K562 (cell line): ENCODE results near the gene PHACTR3. TPM values are rescaled to one million over a fixed set of nuclear protein-coding genes. Genes with fewer than 3 reads are reported as not detected.

ENCODE experiments used
- ATAC-seq: fragments of 200-7000 bp; cut with Tn5 transposase; 3 replicates; pipeline ENCODE4 v1.9.1; 2020; ENCODE audit warnings: moderate library complexity
- BruUV-seq: library from RNA; stranded (reverse); fragments of 400-500 nt; replicated peaks from 2 replicates; lab custom pipeline; 2021; lab: Mats Ljungman, UMichigan
- CTCF ChIA-PET: fragments of 300-600 bp; formaldehyde crosslinking; extraction: SDS; loops from one replicate; lab custom pipeline; 2021; ENCODE audit warnings: low intra/inter-chr PET ratio; lab: Yijun Ruan, JAX
- POLR2A ChIA-PET: fragments of 300-600, 350-650 bp; sonication (Branson Sonifier 250); formaldehyde crosslinking; extraction: SDS; loops from one replicate; lab custom pipeline; 2021; ENCODE audit warnings: antibody characterized with exemption, inconsistent platforms; lab: Yijun Ruan, JAX
- DNase-seq, 4 experiments: peaks; one replicate each; pipeline versions ENCODE4 v3.0.0 to v3.0.0-alpha.2; 2011 to 2018; ENCODE audit warnings: low spot score in 3 of 4, mixed read lengths in 3 of 4; ENCODE audit errors: extremely low read depth in 1 of 4
- FAIRE-seq: peaks from 2 replicates; lab custom pipeline; 2011; peaks lifted over from hg19 to GRCh38; lab: Jason Lieb, UNC
- H2AFZ ChIP-seq: 2 replicates; pipeline ENCODE4 v1.6.0; 2011; ENCODE audit warnings: low read depth, low read length, control low read depth, inconsistent platforms
- H3K27ac ChIP-seq: fragments of 200-600 bp; 3 replicates; pipeline ENCODE4 v1.8.0; 2011; ENCODE audit warnings: low read depth, mild to moderate bottlenecking, control low read depth, inconsistent platforms, low read length, moderate library complexity, mixed read lengths; ENCODE audit errors: extremely low read depth
- H3K27me3 ChIP-seq, 2 experiments: fragments of 300-600 bp in 1 of 2; 2 replicates in 1 of 2; 3 replicates in 1 of 2; pipeline versions ENCODE4 v1.6.0 to v1.8.0; 2011; ENCODE audit warnings: inconsistent platforms in 2 of 2, low read length in 2 of 2, mild to moderate bottlenecking in 1 of 2, mixed read lengths in 1 of 2, moderate library complexity in 1 of 2; ENCODE audit not compliant: control insufficient read depth in 2 of 2, insufficient read depth in 2 of 2
- H3K36me3 ChIP-seq: fragments of 300-600 bp; 3 replicates; pipeline ENCODE4 v1.8.0; 2011; ENCODE audit warnings: mild to moderate bottlenecking, low read length, inconsistent platforms; ENCODE audit not compliant: control insufficient read depth, insufficient read depth
- H3K4me1 ChIP-seq, 2 experiments: fragments of 200-600 bp in 1 of 2; replicated peaks in 1 of 2; 2 replicates in 1 of 2; 3 replicates in 1 of 2; pipeline versions ENCODE4 v1.5.1 to v1.8.0; 2011; ENCODE audit warnings: inconsistent platforms in 2 of 2, low read length in 2 of 2, mild to moderate bottlenecking in 1 of 2, mixed read lengths in 1 of 2, moderate library complexity in 1 of 2; ENCODE audit not compliant: control insufficient read depth in 2 of 2, insufficient read depth in 2 of 2
- H3K4me2 ChIP-seq: 2 replicates; pipeline ENCODE4 v1.6.1; 2011; ENCODE audit warnings: low read length, control low read depth, inconsistent platforms, mixed read lengths; ENCODE audit not compliant: insufficient read depth
- H3K4me3 ChIP-seq: fragments of 200-600 bp; sonication (generic), shearing (Covaris generic); 2 replicates; pipeline ENCODE4 v1.5.1; 2016; ENCODE audit warnings: control low read depth, inconsistent platforms
- H3K79me2 ChIP-seq: fragments of 200-600 bp; 3 replicates; pipeline ENCODE4 v1.8.0; 2011; ENCODE audit warnings: low read length, inconsistent platforms; ENCODE audit not compliant: control insufficient read depth, insufficient read depth
- H3K9ac ChIP-seq, 2 experiments: 2 replicates each; pipeline versions ENCODE4 v1.6.0 to v1.6.1; 2011; ENCODE audit warnings: low read depth in 2 of 2, low read length in 2 of 2, control low read depth in 1 of 2, inconsistent platforms in 1 of 2, mild to moderate bottlenecking in 1 of 2, mixed read lengths in 1 of 2; ENCODE audit not compliant: insufficient read depth in 1 of 2
- H3K9me1 ChIP-seq: one replicate; pipeline ENCODE4 v1.6.0; 2011; ENCODE audit warnings: inconsistent platforms, mild to moderate bottlenecking, low read length, moderate library complexity; ENCODE audit not compliant: control insufficient read depth, insufficient read depth
- H3K9me3 ChIP-seq: replicated peaks from 2 replicates; pipeline ENCODE4 v1.5.1; 2011; ENCODE audit warnings: low read depth, low read length, inconsistent platforms; ENCODE audit not compliant: control insufficient read depth, insufficient read depth
- H4K20me1 ChIP-seq: replicated peaks from 2 replicates; pipeline ENCODE4 v1.6.1; 2011; ENCODE audit warnings: low read length, inconsistent platforms, mixed read lengths; ENCODE audit not compliant: control insufficient read depth, insufficient read depth
- ESRRA ChIP-seq: fragments of 450-650 bp; IDR thresholded peaks from 2 replicates; pipeline ENCODE4 v1.6.1; 2014; ENCODE audit warnings: low read depth, mild to moderate bottlenecking, moderate library complexity, borderline replicate concordance
- KDM2B ChIP-seq: fragments of 250-450 bp; sonication (Bioruptor Pico); IDR thresholded peaks from 2 replicates; pipeline ENCODE4 v1.8.0; 2021; ENCODE audit warnings: mild to moderate bottlenecking, moderate library complexity
- MCM3 ChIP-seq: fragments of 450-650 bp; IDR thresholded peaks from 2 replicates; pipeline ENCODE4 v1.6.1; 2016
- MED1 ChIP-seq: sonication (generic); formaldehyde crosslinking; IDR thresholded peaks from 2 replicates; pipeline ENCODE4 v1.8.1; 2023; ENCODE audit warnings: missing genetic modification reagents, borderline replicate concordance
- RAD21 ChIP-seq, 2 experiments: fragments of 250-450 bp in 1 of 2; fragments of 450-650 bp in 1 of 2; sonication (Bioruptor Pico) in 1 of 2; formaldehyde crosslinking in 1 of 2; IDR thresholded peaks in 1 of 2; conservative IDR thresholded peaks in 1 of 2; 2 replicates each; pipeline versions ENCODE4 v1.4.0 to v1.8.0; 2020 to 2022; ENCODE audit warnings: mild to moderate bottlenecking in 2 of 2, moderate library complexity in 1 of 2
- RNF219 ChIP-seq: fragments of 250-450 bp; sonication (Bioruptor Pico); IDR thresholded peaks from 2 replicates; pipeline ENCODE4 v1.5.0; 2022; ENCODE audit warnings: mild to moderate bottlenecking
- ZFP91 ChIP-seq: sonication (generic); formaldehyde crosslinking; IDR thresholded peaks from 2 replicates; pipeline ENCODE4 v1.8.0; 2022; ENCODE audit warnings: mild to moderate bottlenecking, missing genetic modification reagents
- ZNF551 ChIP-seq: fragments of 250-450 bp; sonication (Bioruptor Pico); IDR thresholded peaks from 2 replicates; pipeline ENCODE4 v1.5.0; 2021; ENCODE audit warnings: mild to moderate bottlenecking, moderate library complexity
- ZNF699 ChIP-seq: fragments of 250-450 bp; sonication (Bioruptor Pico); IDR thresholded peaks from 2 replicates; pipeline ENCODE4 v1.8.0; 2021; ENCODE audit warnings: mild to moderate bottlenecking, moderate library complexity; ENCODE audit not compliant: insufficient replicate concordance
- WGBS: fragments of 100-300 bp; shearing (Covaris generic); methylation state at CpG from one replicate; pipeline ENCODE4 v1.1.6; 2016; ENCODE audit warnings: low coverage, mixed read lengths; ENCODE audit not compliant: insufficient coverage; ENCODE audit errors: missing lambda C conversion rate; 5-methylcytosine and 5-hydroxymethylcytosine counted together
- in situ Hi-C: fragments of 300-500 bp; cut with MboI; formaldehyde crosslinking; loops from 4 replicates; pipeline ENCODE4 v1.15.0; 2018; ENCODE audit warnings: inconsistent platforms, mixed read lengths
- intact Hi-C: fragments of 100-400 bp; cut with micrococcal nuclease; formaldehyde crosslinking; loops from 2 replicates; pipeline ENCODE4 v1.14.2; 2022
- polyA plus RNA-seq, 8 experiments: library from polyadenylated mRNA; depleted of rRNA in 4 of 8; stranded (reverse) in 5 of 8; unstranded in 3 of 8; fragments of >200 nt; fragmentation: Nextera tagmentation in 2 of 8; fragmentation: Illumina TruSeq in 1 of 8; extraction: Ambion mirVana in 2 of 8; extraction: Trizol in 1 of 8; gene quantifications; 2 replicates each; pipeline versions ENCODE4 v1.2.1 to v1.2.3, GENCODE V29; 2011 to 2014; ENCODE audit warnings: inconsistent platforms in 1 of 8, missing spikeins in 1 of 8
- total RNA-seq, 7 experiments: library from RNA; depleted of rRNA in 6 of 7; stranded (reverse); fragments of >200 nt in 6 of 7; fragmentation: Illumina TruSeq in 2 of 7; extraction: Trizol in 2 of 7; gene quantifications; 2 replicates each; pipeline versions ENCODE4 v1.2.1 to v1.2.3, GENCODE V29; 2011 to 2021; ENCODE audit warnings: low replicate concordance in 1 of 7

Gene PHACTR3
- total and polyA plus RNA-seq, 9 of the 15 experiments (the other 6 are each of a cell fraction or from before 2014, with no cell fraction given): not detected

GRCh38 chr20:59750209-59750840 is 146.0 kb downstream of the PHACTR3 start:
- no peak overlapping the region for H2AFZ ChIP-seq
- H3K4me3 ChIP-seq: no peak overlapping the region
- H3K27ac ChIP-seq: no peak overlapping the region
- peaks cover 4% of the 10 kb centered on the region for H3K9me1 ChIP-seq
- H3K27me3 ChIP-seq: peaks cover 12 to 52% of the 10 kb centered on the region in 2 experiments
- intact Hi-C loops: no loop called here
- DNase-seq (no peak), FAIRE-seq (no peak), ATAC-seq (no peak)
- WGBS: 0% methylated on average over 20 of the region's 21 CpGs
- H4K20me1 ChIP-seq: peaks cover 3% of the 10 kb centered on the region
- BruUV-seq: no TSS peak
- in situ Hi-C loops: loop anchor here (5.0 kb wide), 1 partner anchor 168 kb away; no protein-coding TSS in a partner anchor
- no peaks in the 10 kb centered on the region for H3K79me2 ChIP-seq
- no peak overlapping the region for H3K4me2 ChIP-seq
- no peak overlapping the region for H3K9ac ChIP-seq
- no peaks in the 10 kb centered on the region for H3K9me3 ChIP-seq
- CTCF ChIA-PET: interaction anchor here (0.6 to 2.7 kb wide), 3 partner anchors 147 to 179 kb away, joined by 4 to 27 read pairs (median 8); no protein-coding TSS in a partner anchor
- POLR2A ChIA-PET: no interaction called here
- H3K4me1 ChIP-seq: peaks cover 0 to 4% of the 10 kb centered on the region in 2 experiments; a peak in 1 of 5 replicates
- no peaks in the 10 kb centered on the region for H3K36me3 ChIP-seq
- TF ChIP-seq MED1 (CRISPR knock-in tag) (no peak), ZNF699 (CRISPR knock-in tag) (no peak), RNF219 (CRISPR knock-in tag) (no peak), MCM3 (no peak), ZNF551 (CRISPR knock-in tag) (no peak), ESRRA (no peak), KDM2B (no peak), ZFP91 (CRISPR knock-in tag) (no peak), RAD21 (CRISPR knock-in tag; conservative IDR thresholded peaks at IDR 0.05 in 1 of 2, IDR thresholded peaks at IDR 0.05 in 1 of 2) (no peak)
